ENCODE measurements around the gene TIPARP. TPM values are rescaled to one million over a fixed set of nuclear protein-coding genes. Genes with fewer than 3 reads are reported as not detected.
A peak's percentile ranks its signal among the peaks of the same experiment; 100 is the strongest.

Gene TIPARP
- total RNA-seq, 1 donor = 67.1 TPM

DNA sequence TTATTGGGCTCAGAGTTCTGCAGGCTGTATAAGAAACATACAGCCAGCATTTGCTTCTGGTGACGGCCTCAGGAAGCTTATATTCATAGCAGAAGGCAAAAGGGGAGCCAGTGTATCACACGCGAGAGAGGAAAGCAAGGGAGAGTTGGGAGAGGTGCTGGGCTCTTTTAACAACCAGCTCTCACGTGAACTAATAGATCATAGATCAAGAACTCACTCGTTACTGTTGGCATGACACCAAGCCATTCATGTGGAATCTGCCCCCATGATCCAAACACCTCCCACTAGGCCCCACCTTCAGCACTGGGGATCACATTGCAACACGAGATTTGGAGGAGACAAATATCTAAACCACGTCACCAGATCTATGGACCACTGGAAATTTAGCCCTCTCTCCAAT lies 70.2 kb downstream of the TIPARP start:
- H3K4me3 ChIP-seq (ENCODE audit: low read depth, low read length) = no peak overlapping the region
- TF ChIP-seq, protein P1, sequence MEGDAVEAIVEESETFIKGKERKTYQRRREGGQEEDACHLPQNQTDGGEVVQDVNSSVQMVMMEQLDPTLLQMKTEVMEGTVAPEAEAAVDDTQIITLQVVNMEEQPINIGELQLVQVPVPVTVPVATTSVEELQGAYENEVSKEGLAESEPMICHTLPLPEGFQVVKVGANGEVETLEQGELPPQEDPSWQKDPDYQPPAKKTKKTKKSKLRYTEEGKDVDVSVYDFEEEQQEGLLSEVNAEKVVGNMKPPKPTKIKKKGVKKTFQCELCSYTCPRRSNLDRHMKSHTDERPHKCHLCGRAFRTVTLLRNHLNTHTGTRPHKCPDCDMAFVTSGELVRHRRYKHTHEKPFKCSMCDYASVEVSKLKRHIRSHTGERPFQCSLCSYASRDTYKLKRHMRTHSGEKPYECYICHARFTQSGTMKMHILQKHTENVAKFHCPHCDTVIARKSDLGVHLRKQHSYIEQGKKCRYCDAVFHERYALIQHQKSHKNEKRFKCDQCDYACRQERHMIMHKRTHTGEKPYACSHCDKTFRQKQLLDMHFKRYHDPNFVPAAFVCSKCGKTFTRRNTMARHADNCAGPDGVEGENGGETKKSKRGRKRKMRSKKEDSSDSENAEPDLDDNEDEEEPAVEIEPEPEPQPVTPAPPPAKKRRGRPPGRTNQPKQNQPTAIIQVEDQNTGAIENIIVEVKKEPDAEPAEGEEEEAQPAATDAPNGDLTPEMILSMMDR (IDR thresholded peaks at IDR 0.05; ENCODE audit: insufficient read depth, low read length) = no peak
- DNase-seq (ENCODE audit: low read depth) = no peak

- DNase-seq (ENCODE audit: low read depth) = no peak
- H3K4me3 ChIP-seq (ENCODE audit: low read depth, low read length) = no peak overlapping the region
- TF ChIP-seq, protein P1 (IDR thresholded peaks at IDR 0.05; ENCODE audit: insufficient read depth, low read length) = no peak
These were observed 71.4 kb downstream of the TIPARP start for GRCh38 chr3:156745766-156746165.

GRCh38 chr3:156747046-156747445 lies 72.7 kb downstream of the TIPARP start:
- TF ChIP-seq, protein P1 (IDR thresholded peaks at IDR 0.05; ENCODE audit: insufficient read depth, low read length) = no peak

GRCh38 chr3:156749244-156749643 lies 74.9 kb downstream of the TIPARP start:
- H3K4me3 ChIP-seq (ENCODE audit: low read depth, low read length) = no peak overlapping the region
- TF ChIP-seq, protein P1 (IDR thresholded peaks at IDR 0.05; ENCODE audit: insufficient read depth, low read length) = no peak
- peak; percentile 31 for DNase-seq (ENCODE audit: low read depth)

More at GRCh38 chr3:156747046-156747445, 72.7 kb downstream of the TIPARP start:
- no peak for DNase-seq (ENCODE audit: low read depth)
- no peak overlapping the region for H3K4me3 ChIP-seq (ENCODE audit: low read depth, low read length)

GRCh38 chr3:156750191-156750873 lies 75.9 kb downstream of the TIPARP start:
- peak; percentile 61 for DNase-seq (ENCODE audit: low read depth)
- no peak overlapping the region for H3K4me3 ChIP-seq (ENCODE audit: low read depth, low read length)
- TF ChIP-seq, protein P1 (IDR thresholded peaks at IDR 0.05; ENCODE audit: insufficient read depth, low read length) = no peak

DNA sequence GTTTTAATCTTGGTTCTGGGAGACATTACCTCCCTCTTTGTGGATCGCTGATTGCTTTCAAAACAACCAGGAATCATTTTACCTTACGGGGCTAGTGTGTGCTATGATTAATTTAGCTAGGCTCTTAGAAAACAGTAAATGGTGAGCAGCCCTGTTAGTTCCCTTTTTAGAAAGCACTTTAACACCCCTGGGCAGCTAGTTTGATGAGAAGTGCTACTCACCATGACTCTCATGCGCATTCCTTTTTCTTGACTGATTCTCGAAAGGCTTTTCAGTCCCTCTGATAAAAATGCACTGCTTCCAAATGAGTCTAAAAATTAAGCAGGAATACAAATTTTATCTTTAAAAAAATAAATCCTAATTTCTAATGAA lies 76.5 kb downstream of the TIPARP start:
- no peak overlapping the region for H3K4me3 ChIP-seq (ENCODE audit: low read depth, low read length)
- TF ChIP-seq, protein P1 (IDR thresholded peaks at IDR 0.05; ENCODE audit: insufficient read depth, low read length) = no peak
- DNase-seq (ENCODE audit: low read depth) = peak; percentile 66

All from fibroblast of the aortic adventitia (primary cell).